Adrenal gland (tissue), 12 donors: ENCODE measurements around the gene REPS1. TPM values are rescaled to one million over a fixed set of nuclear protein-coding genes. Genes with fewer than 3 reads are reported as not detected.

Experiments
- DNase-seq, 7 donors: peaks; one replicate each; pipeline ENCODE4 v3.0.0-alpha.2; 2019 to 2020
- H3K27ac ChIP-seq, 5 donors: fragments of 200-600 bp; sonication (generic) in 4 of 5; 1 replicate in 3 of 5; 2 replicates in 2 of 5; pipeline versions ENCODE4 v1.5.1 to v1.8.0; 2016 to 2020; ENCODE audit warnings: mild to moderate bottlenecking in 1 of 5
- H3K27me3 ChIP-seq: fragments of 200-600 bp; 2 replicates; pipeline ENCODE4 v1.8.0; 2021
- H3K36me3 ChIP-seq, 2 donors: fragments of 200-600 bp; replicated peaks in 1 of 2; 1 replicate in 1 of 2; 2 replicates in 1 of 2; pipeline versions ENCODE4 v1.5.1 to v1.8.0; 2018 to 2022
- H3K4me1 ChIP-seq, 2 donors: fragments of 200-600 bp; replicated peaks in 1 of 2; 1 replicate in 1 of 2; 2 replicates in 1 of 2; pipeline versions ENCODE4 v1.5.1 to v1.8.0; 2018 to 2021
- H3K4me3 ChIP-seq, 4 donors: fragments of 200-600 bp; sonication (generic) in 3 of 4; one replicate each; pipeline ENCODE4 v1.5.1; 2016 to 2018
- H3K9me3 ChIP-seq, 3 donors: fragments of 200-600 bp; sonication (generic) in 1 of 3; replicated peaks in 1 of 3; 1 replicate in 2 of 3; 2 replicates in 1 of 3; pipeline versions ENCODE4 v1.5.1 to v1.8.0; 2016 to 2021
- POLR2A ChIP-seq, 2 donors: fragments of 450-650 bp; IDR thresholded peaks; one replicate each; pipeline ENCODE4 v1.6.1; 2017; ENCODE audit warnings: antibody characterized with exemption in 2 of 2, mild to moderate bottlenecking in 2 of 2, moderate library complexity in 1 of 2
- WGBS, 4 donors: extraction: QIAGEN DNeasy Blood & Tissue Kit in 2 of 4; methylation state at CpG; one replicate each; pipeline versions ENCODE4 v1.1.5 to v1.1.7; 2013 to 2017; 5-methylcytosine and 5-hydroxymethylcytosine counted together
- intact Hi-C, 2 donors: fragments of 100-400 bp; cut with DNase I; formaldehyde crosslinking; loops; one replicate each; pipeline versions ENCODE4 v1.14.1 to v1.15.0; 2022 to 2023
- polyA plus RNA-seq, 3 donors: library from polyadenylated mRNA; stranded (reverse); fragments of 200-250 nt in 2 of 3; fragments of 350-450 nt in 1 of 3; fragmentation: Illumina TruSeq in 1 of 3; extraction: RNeasy Lipid Tissue Mini Kit (QIAGEN cat#74804) in 1 of 3; gene quantifications; one replicate each; pipeline ENCODE4 v1.2.3, GENCODE V29; 2013 to 2014
- total RNA-seq, 9 donors: library from RNA; depleted of rRNA in 4 of 9; stranded (reverse); fragments of >200 nt in 4 of 9; fragments of 120-200 nt in 1 of 9; fragmentation: NEBNext Ultra II Directional in 1 of 9; extraction: Animal tissue kit (Norgen Biotek cat#: 25700) in 1 of 9; gene quantifications; one replicate each; pipeline versions ENCODE4 v1.1.0 to v1.2.4, GENCODE V29; 2013 to 2023
- TF ChIP-seq, protein P1 (sequence below), 6 experiments: fragments of 450-650 bp in 4 of 6; fragments of 200-600 bp in 2 of 6; sonication (generic) in 1 of 6; IDR thresholded peaks; 1 replicate in 5 of 6; 2 replicates in 1 of 6; pipeline versions ENCODE4 v1.5.1 to v1.8.0; 2016 to 2021; ENCODE audit warnings: antibody characterized with exemption in 6 of 6, mild to moderate bottlenecking in 2 of 6, moderate library complexity in 1 of 6
- donor health status: healthy with polysubstance abuse.
- donor health status: Bipolar disorder and iron deficiency.
- donor health status: DM: yes; HTN: yes; CAD: no.
- donor health status: DM: no; HTN: no; CAD: no.
- donor health status: DM: no; HTN: no; CAD: no.
- donor health status: DM: yes; HTN: yes; CAD: no.

REPS1 gene
- total and polyA plus RNA-seq, 12 donors = 19.1 to 36.8 (median 26.4) TPM

DNA sequence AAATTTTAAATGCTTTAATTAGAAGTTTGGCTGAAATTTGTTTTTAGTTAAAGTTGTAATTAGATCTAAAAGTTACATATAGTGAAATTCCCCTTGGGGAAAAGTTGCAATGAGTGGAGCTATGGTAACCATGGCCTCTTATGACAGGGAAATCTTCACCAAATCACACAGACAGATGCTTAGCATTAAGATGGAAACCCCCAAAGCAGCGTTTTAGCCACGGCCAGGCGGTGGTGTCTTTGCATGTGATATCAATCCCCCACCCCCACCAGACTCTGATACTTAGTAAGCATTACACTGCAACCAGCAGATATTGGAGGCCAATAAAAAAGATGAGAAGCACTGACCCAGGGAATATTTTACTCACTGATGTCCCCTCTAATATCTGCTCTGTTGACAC is 75.7 kb downstream of the REPS1 start:
- H3K9me3 ChIP-seq = no peaks in the 10 kb centered on the region
- TF ChIP-seq, protein P1, sequence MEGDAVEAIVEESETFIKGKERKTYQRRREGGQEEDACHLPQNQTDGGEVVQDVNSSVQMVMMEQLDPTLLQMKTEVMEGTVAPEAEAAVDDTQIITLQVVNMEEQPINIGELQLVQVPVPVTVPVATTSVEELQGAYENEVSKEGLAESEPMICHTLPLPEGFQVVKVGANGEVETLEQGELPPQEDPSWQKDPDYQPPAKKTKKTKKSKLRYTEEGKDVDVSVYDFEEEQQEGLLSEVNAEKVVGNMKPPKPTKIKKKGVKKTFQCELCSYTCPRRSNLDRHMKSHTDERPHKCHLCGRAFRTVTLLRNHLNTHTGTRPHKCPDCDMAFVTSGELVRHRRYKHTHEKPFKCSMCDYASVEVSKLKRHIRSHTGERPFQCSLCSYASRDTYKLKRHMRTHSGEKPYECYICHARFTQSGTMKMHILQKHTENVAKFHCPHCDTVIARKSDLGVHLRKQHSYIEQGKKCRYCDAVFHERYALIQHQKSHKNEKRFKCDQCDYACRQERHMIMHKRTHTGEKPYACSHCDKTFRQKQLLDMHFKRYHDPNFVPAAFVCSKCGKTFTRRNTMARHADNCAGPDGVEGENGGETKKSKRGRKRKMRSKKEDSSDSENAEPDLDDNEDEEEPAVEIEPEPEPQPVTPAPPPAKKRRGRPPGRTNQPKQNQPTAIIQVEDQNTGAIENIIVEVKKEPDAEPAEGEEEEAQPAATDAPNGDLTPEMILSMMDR (IDR thresholded peaks at IDR 0.05) = no peak
- no peak for TF ChIP-seq POLR2A (IDR thresholded peaks at IDR 0.05)
- peaks cover 0 to 63% of the 10 kb centered on the region in 2 donors for H3K36me3 ChIP-seq

DNA sequence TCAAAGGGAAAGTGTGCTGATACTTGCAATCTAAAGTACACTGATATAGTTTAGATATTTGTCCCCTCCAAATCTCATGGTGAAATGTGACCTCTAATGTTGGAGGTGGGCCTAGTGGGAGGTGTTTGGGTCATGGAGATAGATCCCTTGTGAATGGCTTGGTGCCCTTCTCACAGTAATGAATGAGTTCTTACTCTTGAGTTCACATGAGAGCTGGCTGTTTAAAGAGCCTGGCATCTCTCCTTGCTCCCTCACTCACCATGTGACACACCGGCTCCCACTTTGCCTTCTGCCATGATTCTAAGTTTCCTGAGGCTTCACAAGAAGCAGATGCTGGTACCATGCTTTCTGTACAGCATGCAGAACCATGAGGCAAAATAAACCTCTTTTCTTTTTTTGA is 78.1 kb downstream of the REPS1 start:
- Histone ChIP-seq H3K4me3 (no peak overlapping the region), H3K36me3 (peaks cover 0 to 58% of the 10 kb centered on the region in 2 donors), H3K27me3 (no peaks in the 10 kb centered on the region), H3K9me3 (no peaks in the 10 kb centered on the region), H3K27ac (no peak overlapping the region), H3K4me1 (no peaks in the 10 kb centered on the region)
- WGBS, 4 donors = 92 to 100% (median 96%) methylated on average over 1 of the region's 1 CpG
- DNase-seq = no peak
- intact Hi-C loops = no loop called here
- TF ChIP-seq, protein P1 (IDR thresholded peaks at IDR 0.05) = no peak
- no peak for TF ChIP-seq POLR2A (IDR thresholded peaks at IDR 0.05)

More for the DNA sequence above, 75.7 kb downstream of the REPS1 start:
- no peak overlapping the region for H3K27ac ChIP-seq
- intact Hi-C loops = no loop called here
- H3K27me3 ChIP-seq = no peaks in the 10 kb centered on the region
- 81 to 97% (median 85%) methylated on average over 3 of the region's 3 CpGs for WGBS, 4 donors
- DNase-seq = no peak
- H3K4me1 ChIP-seq = no peaks in the 10 kb centered on the region
- H3K4me3 ChIP-seq = no peak overlapping the region

DNA sequence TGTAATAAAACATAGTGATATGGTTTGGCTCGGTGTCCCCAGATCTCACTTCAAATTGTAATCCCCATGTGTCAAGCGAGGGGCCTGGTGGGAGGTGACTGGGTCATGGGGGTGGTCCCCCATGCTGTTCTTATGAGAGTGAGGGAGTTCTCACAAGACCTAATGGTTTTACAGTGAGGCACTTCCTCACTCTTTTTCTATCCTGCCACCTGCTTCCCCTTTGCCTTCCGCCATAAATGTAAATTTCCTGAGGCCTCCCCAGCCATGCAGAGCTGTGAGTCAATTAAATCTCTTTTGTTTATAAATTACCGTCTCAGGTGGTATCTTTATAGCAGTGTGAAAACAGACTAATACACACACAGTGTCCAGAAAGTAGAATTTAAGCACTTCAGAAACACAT is 78.5 kb downstream of the REPS1 start:
- no peak overlapping the region for H3K4me3 ChIP-seq
- H3K9me3 ChIP-seq = no peaks in the 10 kb centered on the region
- no peaks in the 10 kb centered on the region for H3K27me3 ChIP-seq
- H3K36me3 ChIP-seq = peaks cover 0 to 63% of the 10 kb centered on the region in 2 donors
- no peak for DNase-seq
- WGBS, 4 donors = 75 to 94% (median 80%) methylated on average over 4 of the region's 4 CpGs
- intact Hi-C loops = no loop called here
- TF ChIP-seq, protein P1 (IDR thresholded peaks at IDR 0.05) = no peak
- TF ChIP-seq POLR2A (IDR thresholded peaks at IDR 0.05) = no peak
- H3K4me1 ChIP-seq = no peaks in the 10 kb centered on the region
- no peak overlapping the region for H3K27ac ChIP-seq

DNA sequence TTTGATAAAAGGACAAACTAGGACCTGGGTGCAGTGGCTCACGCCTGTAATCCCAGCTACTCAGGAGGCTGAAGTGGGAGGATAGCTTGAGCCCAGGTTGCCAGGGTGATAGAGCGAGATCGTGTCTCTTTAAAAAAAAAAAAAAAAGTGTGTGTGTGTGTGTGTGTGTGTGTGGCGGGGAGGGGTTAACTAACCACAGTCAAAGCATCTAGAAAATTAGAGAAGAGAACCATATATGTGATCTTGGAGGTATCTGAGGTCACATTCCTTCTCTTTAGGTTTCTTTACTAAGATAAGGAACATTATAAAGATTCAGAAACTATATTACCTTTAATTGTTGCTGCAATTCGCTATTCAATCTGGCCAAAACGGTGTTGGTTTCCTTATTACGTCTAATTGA is 80.9 kb downstream of the REPS1 start:
- WGBS, 4 donors = 77 to 85% (median 80%) methylated on average over 7 of the region's 7 CpGs
- TF ChIP-seq POLR2A (IDR thresholded peaks at IDR 0.05) = no peak
- TF ChIP-seq, protein P1 (IDR thresholded peaks at IDR 0.05) = no peak
- no peaks in the 10 kb centered on the region for H3K27me3 ChIP-seq
- H3K4me1 ChIP-seq = no peaks in the 10 kb centered on the region
- DNase-seq = no peak
- intact Hi-C loops = no loop called here
- no peak overlapping the region for H3K27ac ChIP-seq
- no peaks in the 10 kb centered on the region for H3K9me3 ChIP-seq
- H3K36me3 ChIP-seq = peaks cover 0 to 56% of the 10 kb centered on the region in 2 donors
- H3K4me3 ChIP-seq = no peak overlapping the region
